Left lung (tissue), 10 donors: ENCODE measurements around the gene TRIM25. TPM values are rescaled to one million over a fixed set of nuclear protein-coding genes. Genes with fewer than 3 reads are reported as not detected.

Experiments
- ATAC-seq: fragments of 200-7000 bp; cut with Tn5 transposase; one replicate; pipeline ENCODE4 v1.9.1; 2020; ENCODE audit warnings: moderate library complexity
- DNase-seq, 4 donors: peaks; one replicate each; pipeline ENCODE4 v3.0.0-alpha.2; 2013 to 2020
- H3K27ac ChIP-seq, 2 donors: fragments of 200-600 bp; sonication (generic) in 1 of 2; one replicate each; pipeline versions ENCODE4 v1.5.0 to v1.8.0; 2020 to 2021
- H3K27me3 ChIP-seq, 2 donors: fragments of 200-600 bp; sonication (generic) in 1 of 2; one replicate each; pipeline versions ENCODE4 v1.5.0 to v1.8.0; 2020 to 2021
- H3K36me3 ChIP-seq, 2 donors: fragments of 200-600 bp; sonication (generic) in 1 of 2; one replicate each; pipeline versions ENCODE4 v1.5.0 to v1.8.0; 2020 to 2021
- H3K4me1 ChIP-seq, 2 donors: fragments of 200-600 bp; one replicate each; pipeline ENCODE4 v1.8.0; 2021
- H3K4me3 ChIP-seq, 2 donors: fragments of 200-600 bp; sonication (generic) in 1 of 2; one replicate each; pipeline versions ENCODE4 v1.5.0 to v1.8.0; 2020 to 2021; ENCODE audit warnings: mild to moderate bottlenecking in 1 of 2
- H3K9me3 ChIP-seq, 2 donors: fragments of 200-600 bp; sonication (generic) in 1 of 2; one replicate each; pipeline versions ENCODE4 v1.5.0 to v1.8.0; 2020 to 2021
- CTCF ChIP-seq, 2 donors: fragments of 200-600 bp; sonication (generic) in 1 of 2; IDR thresholded peaks; one replicate each; pipeline versions ENCODE4 v1.5.0 to v1.8.0; 2021; ENCODE audit warnings: antibody characterized with exemption in 2 of 2
- intact Hi-C, 2 donors: fragments of 100-400 bp; cut with DNase I; formaldehyde crosslinking; loops; one replicate each; pipeline versions ENCODE4 v1.11.2 to v1.14.2; 2022
- polyA plus RNA-seq, 6 donors: library from polyadenylated mRNA; unstranded; fragments of 120-200 nt; gene quantifications; one replicate each; pipeline ENCODE4 v1.2.1, GENCODE V29; 2013; ENCODE audit not compliant: insufficient read length in 6 of 6
- total RNA-seq, 2 donors: library from RNA; stranded (reverse); fragmentation: NEBNext Ultra II Directional; extraction: Animal tissue kit (Norgen Biotek cat#: 25700); gene quantifications; one replicate each; pipeline ENCODE4 v1.2.1, GENCODE V29; 2021
- donor health status: DM: no; HTN: yes; CAD: no.
- donor health status: DM: no; HTN: no; CAD: no.

Gene TRIM25
- total and polyA plus RNA-seq, 8 donors = 42.3 to 127 (median 47.1) TPM

GRCh38 chr17:56850591-56850990, 63.3 kb downstream of the TRIM25 start:
- Histone ChIP-seq H3K36me3 (peaks cover 0 to 8% of the 10 kb centered on the region in 2 donors), H3K4me3 (no peak overlapping the region), H3K4me1 (no peaks in the 10 kb centered on the region), H3K9me3 (no peaks in the 10 kb centered on the region), H3K27me3 (no peaks in the 10 kb centered on the region), H3K27ac (no peak overlapping the region)
- TF ChIP-seq CTCF (IDR thresholded peaks at IDR 0.05) = no peak
- intact Hi-C loops = no loop called here
- no peak for DNase-seq
- no peak for ATAC-seq

- Histone ChIP-seq H3K36me3 (peaks cover 0 to 8% of the 10 kb centered on the region in 2 donors), H3K4me1 (no peaks in the 10 kb centered on the region), H3K4me3 (no peak overlapping the region), H3K27ac (no peak overlapping the region), H3K9me3 (no peaks in the 10 kb centered on the region), H3K27me3 (no peaks in the 10 kb centered on the region)
- ATAC-seq = no peak
- no peak for TF ChIP-seq CTCF (IDR thresholded peaks at IDR 0.05)
- no peak for DNase-seq
- intact Hi-C loops = no loop called here
Observed at GRCh38 chr17:56849131-56849530, 64.7 kb downstream of the TRIM25 start.

GRCh38 chr17:56847106-56847505, 66.7 kb downstream of the TRIM25 start:
- DNase-seq (no peak), ATAC-seq (no peak)
- Histone ChIP-seq H3K4me1 (peaks cover 0 to 6% of the 10 kb centered on the region in 2 donors), H3K36me3 (peaks cover 0 to 8% of the 10 kb centered on the region in 2 donors), H3K27ac (no peak overlapping the region), H3K27me3 (no peaks in the 10 kb centered on the region), H3K9me3 (no peaks in the 10 kb centered on the region), H3K4me3 (no peak overlapping the region)
- no peak for TF ChIP-seq CTCF (IDR thresholded peaks at IDR 0.05)
- intact Hi-C loops = no loop called here

- H3K4me1 ChIP-seq = peaks cover 0 to 10% of the 10 kb centered on the region in 2 donors
- H3K36me3 ChIP-seq = peaks cover 0 to 8% of the 10 kb centered on the region in 2 donors
- ATAC-seq (no peak), DNase-seq (no peak)
- H3K9me3 ChIP-seq = no peaks in the 10 kb centered on the region
- intact Hi-C loops = no loop called here
- no peaks in the 10 kb centered on the region for H3K27me3 ChIP-seq
- no peak overlapping the region for H3K27ac ChIP-seq
- H3K4me3 ChIP-seq = no peak overlapping the region
- TF ChIP-seq CTCF (IDR thresholded peaks at IDR 0.05) = no peak
Observed at GRCh38 chr17:56845934-56846333, 67.9 kb downstream of the TRIM25 start.

GRCh38 chr17:56842577-56842976, 71.3 kb downstream of the TRIM25 start:
- Histone ChIP-seq H3K9me3 (no peaks in the 10 kb centered on the region), H3K27ac (no peak overlapping the region), H3K27me3 (no peaks in the 10 kb centered on the region), H3K4me3 (no peak overlapping the region), H3K36me3 (peaks cover 0 to 6% of the 10 kb centered on the region in 2 donors), H3K4me1 (peaks cover 0 to 13% of the 10 kb centered on the region in 2 donors)
- DNase-seq (no peak), ATAC-seq (no peak)
- TF ChIP-seq CTCF (IDR thresholded peaks at IDR 0.05) = no peak
- intact Hi-C loops = no loop called here
